EH (cell line): ENCODE results near the gene NGRN.
"Not testable (repeated sequence)": the region's sequence is repeated elsewhere in the genome, so short reads cannot be mapped to it uniquely, and the experiment has no call there.

Source experiments
- DNase-seq: peaks from one replicate; pipeline ENCODE4 v3.0.0-alpha.2; 2015; ENCODE audit warnings: low read depth

Gene NGRN

GRCh38 chr15:90234096-90234988, 31.1 kb upstream of the NGRN start, which contains the start of gene GDPGP1:
Gene GDPGP1 (plus strand): TSS chr15:90234209. CDS start chr15:90240909, 6,700 bp downstream.
- peak; percentile 15 for DNase-seq

GRCh38 chr15:90239371-90239770, 26.1 kb upstream of the NGRN start:
- DNase-seq = no peak

GRCh38 chr15:90240856-90241255, 24.6 kb upstream of the NGRN start:
- DNase-seq = no peak

- no peak for DNase-seq
These were observed 23.9 kb upstream of the NGRN start for GRCh38 chr15:90241343-90242192.

- DNase-seq = no peak
These were observed 21.4 kb upstream of the NGRN start for GRCh38 chr15:90243943-90244639.

GRCh38 chr15:90248789-90249202, 16.7 kb upstream of the NGRN start:
- no peak for DNase-seq

- peak; percentile 90 for DNase-seq
These were observed 16.1 kb upstream of the NGRN start, which contains the start of gene TTLL13 for GRCh38 chr15:90249203-90249863. Gene TTLL13 (plus strand): TSS chr15:90249556. CDS start chr15:90250631, 1,075 bp downstream.

GRCh38 chr15:90257776-90258175, 7.7 kb upstream of the NGRN start:
- no peak for DNase-seq

- DNase-seq = no peak
These were observed 5.9 kb upstream of the NGRN start for GRCh38 chr15:90259524-90259923.

- not testable (repeated sequence) for DNase-seq
These were observed 4.7 kb upstream of the NGRN start for GRCh38 chr15:90260731-90261130.

GRCh38 chr15:90261811-90262210, 3.7 kb upstream of the NGRN start:
- DNase-seq = peak; percentile 19

- no peak for DNase-seq
These were observed 3.0 kb upstream of the NGRN start for GRCh38 chr15:90262426-90262825.

GRCh38 chr15:90264671-90265070, 801 bp upstream of the NGRN start:
- DNase-seq = peak; percentile 8

- DNase-seq = peak; percentile 56
These were observed 574 bp downstream of the NGRN start for GRCh38 chr15:90266061-90266431.

GRCh38 chr15:90266485-90266884, 1.0 kb downstream of the NGRN start:
- peak; percentile 44 for DNase-seq

- no peak for DNase-seq
These were observed 2.9 kb downstream of the NGRN start for GRCh38 chr15:90268415-90268814.

- no peak for DNase-seq
These were observed 5.2 kb downstream of the NGRN start for GRCh38 chr15:90270502-90271150.

GRCh38 chr15:90271459-90272166, 6.1 kb downstream of the NGRN start:
- DNase-seq = no peak

GRCh38 chr15:90278467-90278866, 13.0 kb downstream of the NGRN start:
- DNase-seq = not testable (repeated sequence)

- DNase-seq = not testable (repeated sequence)
These were observed 15.3 kb downstream of the NGRN start for GRCh38 chr15:90280743-90281142.
